Right hindlimb (tissue), 1 donor: Measurements from ENCODE around the gene RETREG1.
"Not testable (repeated sequence)": the region's sequence is repeated elsewhere in the genome, so short reads cannot be mapped to it uniquely, and the experiment has no call there.

Source experiments
- DNase-seq: peaks from one replicate; pipeline ENCODE4 v3.0.0-alpha.2; 2018

Gene RETREG1, protein sequence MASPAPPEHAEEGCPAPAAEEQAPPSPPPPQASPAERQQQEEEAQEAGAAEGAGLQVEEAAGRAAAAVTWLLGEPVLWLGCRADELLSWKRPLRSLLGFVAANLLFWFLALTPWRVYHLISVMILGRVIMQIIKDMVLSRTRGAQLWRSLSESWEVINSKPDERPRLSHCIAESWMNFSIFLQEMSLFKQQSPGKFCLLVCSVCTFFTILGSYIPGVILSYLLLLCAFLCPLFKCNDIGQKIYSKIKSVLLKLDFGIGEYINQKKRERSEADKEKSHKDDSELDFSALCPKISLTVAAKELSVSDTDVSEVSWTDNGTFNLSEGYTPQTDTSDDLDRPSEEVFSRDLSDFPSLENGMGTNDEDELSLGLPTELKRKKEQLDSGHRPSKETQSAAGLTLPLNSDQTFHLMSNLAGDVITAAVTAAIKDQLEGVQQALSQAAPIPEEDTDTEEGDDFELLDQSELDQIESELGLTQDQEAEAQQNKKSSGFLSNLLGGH

DNA sequence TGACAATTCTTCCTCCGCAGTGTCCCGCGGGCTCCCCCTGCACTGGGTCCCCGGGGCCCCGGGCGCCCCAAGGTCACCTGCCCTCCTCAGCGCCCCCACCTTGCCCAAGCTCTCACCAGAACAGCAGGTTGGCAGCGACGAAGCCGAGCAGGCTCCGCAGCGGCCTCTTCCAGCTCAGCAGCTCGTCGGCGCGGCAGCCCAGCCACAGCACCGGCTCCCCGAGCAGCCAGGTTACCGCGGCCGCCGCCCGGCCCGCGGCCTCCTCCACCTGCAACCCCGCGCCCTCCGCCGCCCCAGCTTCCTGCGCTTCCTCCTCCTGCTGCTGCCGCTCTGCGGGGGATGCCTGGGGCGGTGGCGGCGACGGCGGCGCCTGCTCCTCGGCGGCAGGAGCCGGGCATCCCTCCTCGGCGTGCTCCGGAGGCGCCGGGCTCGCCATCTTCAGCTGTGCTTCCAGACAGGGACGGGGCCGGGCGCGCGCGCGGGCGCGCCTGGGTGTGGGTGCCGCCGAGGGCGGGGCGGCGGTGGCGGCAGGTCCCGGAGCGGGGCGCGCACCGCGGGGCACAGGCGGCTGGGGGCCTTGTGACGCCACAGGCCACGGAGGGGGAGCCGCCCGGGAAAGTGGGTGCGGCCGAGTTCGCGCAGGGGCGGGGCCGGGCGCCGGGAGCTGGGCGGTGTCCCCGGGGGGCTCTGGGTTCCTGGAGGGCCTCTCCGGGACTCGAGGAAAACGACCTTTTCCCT lies at the start of gene RETREG1:
TSS of gene RETREG1 (minus strand) at position 462 of the 738 bp plus-strand sequence. CDS start at position 436, 26 bp downstream.
- DNase-seq, result peak; percentile 57

DNA sequence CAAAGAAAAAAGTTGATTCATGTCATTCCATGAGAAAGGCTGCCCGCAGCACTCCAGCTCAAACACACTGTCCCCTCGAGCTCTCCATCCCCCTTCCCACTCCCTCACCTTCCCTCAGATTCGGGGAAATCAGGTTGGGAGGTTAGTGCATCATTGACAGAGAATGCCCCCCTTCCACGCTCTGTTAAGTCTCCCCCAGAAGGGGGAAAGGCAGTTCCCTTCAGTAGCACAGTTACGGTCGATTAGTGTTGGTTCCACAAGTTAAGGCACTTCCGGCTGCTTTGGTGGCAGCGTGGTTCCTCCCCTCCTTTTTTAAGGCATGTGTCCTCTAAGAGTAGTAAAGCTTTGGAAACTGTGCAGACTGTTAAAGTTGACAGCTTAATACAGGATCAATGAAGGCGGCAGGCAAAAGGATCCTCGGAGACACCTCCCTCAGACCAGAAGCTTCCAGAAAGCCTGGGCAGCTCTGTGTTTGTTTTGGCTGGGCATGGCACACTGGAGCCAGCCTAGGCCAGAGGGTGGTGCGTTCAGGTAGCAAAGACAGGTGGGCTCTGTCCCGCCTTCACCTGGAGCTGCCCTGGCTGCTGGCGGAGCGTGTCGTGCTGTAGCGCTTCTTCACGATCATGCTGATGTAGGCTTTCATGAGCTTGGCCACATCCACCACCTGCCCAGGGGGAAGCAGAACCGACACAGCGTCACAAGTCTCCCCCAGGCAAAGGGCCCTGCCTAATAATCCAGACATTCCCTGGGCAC lies 49.5 kb upstream of the RETREG1 start:
- no peak for DNase-seq

DNA sequence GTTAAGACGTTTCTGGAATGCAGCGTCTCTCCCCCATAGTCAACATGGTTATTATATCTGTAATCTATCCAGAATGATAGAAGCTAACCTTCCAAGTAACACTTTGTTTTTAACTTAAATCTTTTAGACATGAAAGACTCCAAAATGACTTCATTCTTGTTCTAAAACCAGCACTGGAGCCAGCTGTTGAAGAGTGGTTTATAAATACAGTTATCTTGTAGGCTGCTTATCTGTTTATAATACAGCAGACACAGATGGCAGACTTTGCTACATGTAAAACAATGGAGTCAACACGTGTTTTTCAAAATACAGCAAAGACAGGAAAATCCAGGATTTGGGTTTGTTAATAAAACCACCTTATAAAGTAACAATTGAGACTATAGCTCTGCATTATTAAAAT lies 48.8 kb upstream of the RETREG1 start:
- no peak for DNase-seq

DNA sequence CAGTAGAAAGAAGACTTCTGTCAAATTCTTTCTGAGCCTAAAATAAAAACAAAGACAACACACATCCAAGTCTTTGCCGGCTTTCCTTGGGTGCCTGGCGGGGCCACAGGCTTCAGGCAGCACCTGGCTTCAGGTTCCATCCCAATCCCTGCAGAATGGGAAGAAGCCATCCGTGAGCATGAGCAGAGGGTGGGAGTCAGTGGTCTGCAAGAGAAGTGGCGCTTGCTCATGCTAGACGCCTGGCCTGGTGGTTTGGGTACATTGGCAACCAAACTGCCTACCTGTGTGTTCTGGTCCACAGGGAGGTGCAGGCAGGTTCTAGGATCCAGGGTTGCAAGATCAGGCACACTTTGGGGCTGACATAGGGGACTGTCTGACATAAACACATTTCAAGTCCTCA lies 47.6 kb upstream of the RETREG1 start:
- DNase-seq, result no peak

DNA sequence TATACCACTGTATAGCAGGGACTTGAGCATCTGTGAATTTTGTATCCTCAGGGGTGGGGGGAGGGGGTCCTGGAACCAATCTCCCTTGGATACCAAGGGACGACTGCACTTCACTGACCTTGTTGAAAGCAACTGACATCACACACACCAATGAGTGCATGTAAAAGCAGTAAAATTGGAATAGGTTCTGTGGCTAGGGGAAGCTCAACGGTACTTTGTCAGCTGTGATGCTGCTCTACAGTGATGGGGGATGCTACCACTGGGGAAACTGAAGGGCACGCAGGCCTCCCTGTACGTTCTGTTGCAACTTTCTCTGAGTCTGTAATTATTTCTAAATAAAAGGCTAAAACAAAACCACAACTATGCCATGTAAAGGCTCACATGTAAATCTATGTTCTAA lies 47.0 kb upstream of the RETREG1 start:
- DNase-seq, result no peak

DNA sequence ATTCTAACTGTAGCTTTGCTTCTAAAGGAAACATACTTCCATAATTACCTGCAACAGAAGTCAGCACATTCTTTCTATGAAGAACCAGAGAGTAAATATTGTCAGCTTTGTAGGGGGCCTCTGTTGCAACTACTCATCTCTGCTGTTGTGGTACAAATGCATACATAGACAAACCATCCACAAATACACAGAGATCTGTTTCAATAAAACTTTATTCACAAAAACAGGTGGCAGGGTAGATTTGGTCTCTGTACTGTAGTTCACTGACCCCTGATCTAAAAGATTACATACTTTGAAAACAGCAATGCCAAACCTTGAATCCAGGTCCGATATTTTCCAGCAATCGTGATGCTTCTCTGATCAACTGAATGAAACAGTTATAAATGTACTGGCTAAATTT lies 44.9 kb upstream of the RETREG1 start:
- DNase-seq, result no peak

DNA sequence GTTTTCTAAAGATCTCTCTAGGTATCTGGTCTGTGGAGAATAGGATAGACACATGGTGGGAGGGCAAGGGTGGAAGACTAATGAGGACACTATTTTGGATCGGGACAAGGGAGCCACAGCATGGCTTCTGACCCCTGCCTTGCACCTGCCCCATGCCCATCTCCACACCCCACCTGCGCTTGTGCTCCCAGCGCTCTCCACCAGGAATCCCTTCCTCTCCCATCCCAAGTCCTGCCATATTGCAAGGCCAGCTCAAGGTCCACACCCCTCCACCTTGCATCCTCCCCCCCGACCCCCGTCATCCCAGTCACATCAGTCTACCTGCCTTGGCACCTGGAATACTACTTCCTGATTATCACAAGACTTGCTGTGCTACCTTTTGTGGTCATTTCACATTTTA lies 44.2 kb upstream of the RETREG1 start:
- no peak for DNase-seq

DNA sequence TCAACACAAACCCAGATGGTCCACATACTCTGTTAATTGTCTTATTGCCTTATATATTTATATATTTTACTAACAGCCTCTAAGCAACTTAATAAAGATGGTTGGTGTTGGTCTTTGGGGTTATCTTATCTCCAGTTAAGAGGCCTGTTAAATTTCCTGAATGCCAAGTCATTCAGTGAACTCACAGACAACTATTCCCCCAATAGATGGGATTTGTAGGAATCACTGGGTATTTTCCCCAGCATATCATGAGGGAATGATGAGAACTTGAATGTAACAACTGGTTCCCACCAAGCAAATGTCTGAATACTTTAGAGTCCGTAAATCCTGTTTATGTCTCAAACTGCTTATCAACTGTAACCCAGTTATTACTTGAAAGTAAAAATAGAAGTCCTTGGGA lies 42.7 kb upstream of the RETREG1 start:
- no peak for DNase-seq

DNA sequence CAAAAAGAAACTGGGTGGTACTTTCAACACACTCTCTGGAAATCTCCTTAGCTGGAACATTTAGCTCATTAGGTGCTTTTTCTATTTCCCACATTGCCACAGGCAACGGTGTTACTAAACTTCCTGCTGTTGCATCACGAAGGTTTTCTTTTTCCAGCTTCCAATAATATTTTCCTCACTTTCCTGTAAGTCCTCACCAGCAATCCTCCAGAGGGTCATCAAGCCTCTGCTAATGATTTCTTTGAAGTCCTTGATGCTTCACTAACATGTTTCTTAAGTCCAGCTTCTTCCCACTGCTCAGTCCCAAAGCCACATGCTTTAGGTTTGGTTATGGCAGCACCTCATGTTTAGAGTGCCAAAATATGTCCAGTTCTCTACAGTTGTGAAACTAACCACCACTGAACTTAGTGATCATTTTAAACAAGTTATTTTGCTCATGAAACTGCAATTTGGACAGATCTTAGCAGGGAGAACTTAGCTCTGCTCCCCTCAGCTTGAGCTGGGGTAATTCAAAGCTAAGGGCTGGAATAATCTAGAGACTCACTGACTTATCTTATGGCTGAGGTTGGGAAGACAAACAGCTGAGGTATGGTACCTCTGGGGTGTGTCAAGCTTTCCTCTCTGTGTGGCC lies 39.9 kb upstream of the RETREG1 start:
- peak; percentile 60 for DNase-seq

DNA sequence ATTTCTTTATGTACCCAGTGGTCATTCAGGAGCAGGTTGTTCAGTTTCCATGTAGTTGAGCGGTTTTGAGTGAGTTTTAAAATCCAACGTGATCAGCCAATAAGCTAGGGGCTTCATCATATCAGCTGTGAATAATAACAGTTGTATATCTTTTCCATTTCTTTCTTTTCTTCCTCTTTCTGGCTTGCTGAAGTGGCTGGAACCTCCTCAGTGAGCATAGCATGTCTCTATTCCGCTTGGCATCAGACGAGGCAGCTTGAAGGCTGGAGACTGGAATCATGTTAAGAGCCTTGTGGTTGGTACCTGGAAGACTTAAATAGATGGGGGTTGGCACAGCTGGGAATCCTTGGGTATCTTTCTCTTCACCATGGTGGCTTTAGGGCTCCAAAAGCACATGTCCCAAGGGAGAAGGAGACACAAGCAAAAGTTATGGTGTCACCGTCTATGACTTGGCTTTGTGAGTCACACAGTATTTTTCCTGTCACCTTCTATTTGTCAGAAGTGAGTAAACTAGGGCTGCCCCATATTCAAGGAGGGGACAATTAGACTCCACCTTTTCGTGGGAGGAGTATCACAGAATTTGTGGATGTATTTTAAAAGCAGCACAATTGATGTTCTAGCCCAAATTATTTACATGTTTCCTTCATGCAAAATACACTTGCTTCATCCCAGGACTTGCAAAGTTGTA lies 38.0 kb upstream of the RETREG1 start:
- DNase-seq, result no peak

DNA sequence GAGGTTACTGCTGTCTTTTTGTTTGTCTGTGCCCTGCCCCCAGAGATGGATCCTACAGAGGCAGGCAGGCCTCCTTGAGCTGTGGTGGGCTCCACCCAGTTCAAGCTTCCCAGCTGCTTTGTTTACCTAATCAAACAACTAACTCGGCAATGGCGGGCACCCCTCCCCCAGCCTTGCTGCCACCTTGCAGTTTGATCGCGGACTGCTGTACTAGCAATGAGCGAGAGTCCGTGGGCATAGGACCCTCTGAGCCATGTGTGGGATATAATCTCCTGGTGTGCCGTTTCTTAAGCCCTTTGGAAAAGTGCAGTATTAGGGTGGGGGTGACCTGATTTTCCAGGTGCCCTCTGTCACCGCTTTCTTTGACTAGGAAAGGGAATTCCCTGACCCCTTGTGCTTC lies 31.9 kb upstream of the RETREG1 start:
- DNase-seq, result not testable (repeated sequence)

DNA sequence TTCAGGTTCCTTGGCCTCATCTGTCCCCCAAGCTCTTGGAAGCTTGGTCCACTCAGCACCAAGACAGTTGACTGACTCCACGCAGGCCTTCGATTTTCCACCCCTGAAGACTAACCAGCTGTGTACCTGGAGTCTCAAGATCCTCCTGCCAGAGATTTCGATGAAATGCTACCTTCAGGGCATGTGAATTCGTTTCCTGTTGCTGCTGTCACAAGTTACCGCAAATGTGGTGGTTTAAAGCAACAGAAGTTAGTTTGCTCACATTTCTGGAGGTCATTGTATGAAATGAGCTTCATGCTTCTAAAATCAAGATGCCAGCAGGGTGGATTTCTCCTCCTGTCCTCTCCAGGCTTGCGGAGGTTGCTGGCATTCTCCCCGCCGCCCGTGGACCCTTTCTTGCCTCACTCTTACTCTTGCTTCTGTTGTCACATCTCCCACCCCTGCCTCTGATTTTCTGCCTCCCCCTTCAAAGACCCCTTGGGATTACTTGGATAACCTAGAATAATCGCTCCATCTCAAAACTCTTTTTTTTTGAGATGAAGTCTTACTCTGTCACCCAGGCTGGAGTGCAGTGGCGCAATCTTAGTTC lies 27.6 kb upstream of the RETREG1 start:
- no peak for DNase-seq

DNA sequence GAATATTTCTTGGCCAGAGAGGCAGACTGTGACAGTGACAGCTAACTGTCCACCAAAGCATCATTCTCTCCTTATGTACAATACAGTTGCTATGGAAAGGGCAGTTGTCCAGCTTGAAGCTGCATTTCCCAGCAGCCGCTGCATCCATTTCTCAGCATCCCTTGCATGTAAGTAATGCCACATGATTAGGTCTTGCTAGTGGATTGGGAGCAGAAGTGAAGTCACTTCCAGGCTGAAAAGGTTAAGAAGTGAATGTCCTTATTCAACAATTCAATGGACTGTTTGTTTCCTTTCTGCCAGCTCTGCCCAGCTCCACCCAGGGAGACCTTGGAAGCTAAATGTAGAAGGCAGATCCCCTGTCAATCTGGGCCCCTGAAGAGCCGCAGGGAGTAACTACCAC lies 26.1 kb upstream of the RETREG1 start:
- no peak for DNase-seq

DNA sequence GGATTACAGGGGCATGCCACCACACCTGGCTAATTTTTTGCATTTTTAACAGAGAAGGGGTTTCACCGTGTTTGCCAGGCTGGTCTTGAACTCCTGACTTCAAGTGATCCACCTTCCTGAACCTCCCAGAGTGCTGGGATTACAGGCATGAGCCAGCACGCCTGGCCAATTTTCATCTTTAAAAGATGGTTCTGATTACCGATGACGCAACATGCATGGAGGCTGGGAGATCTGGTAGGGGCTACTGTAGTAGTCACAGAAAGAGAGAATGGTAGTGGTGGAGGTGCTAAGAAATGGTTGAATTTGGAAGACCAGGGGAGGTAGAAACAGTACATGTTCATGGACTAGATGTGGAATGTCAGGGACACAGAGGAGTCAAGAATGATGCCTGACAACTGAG lies 22.4 kb upstream of the RETREG1 start:
- no peak for DNase-seq

DNA sequence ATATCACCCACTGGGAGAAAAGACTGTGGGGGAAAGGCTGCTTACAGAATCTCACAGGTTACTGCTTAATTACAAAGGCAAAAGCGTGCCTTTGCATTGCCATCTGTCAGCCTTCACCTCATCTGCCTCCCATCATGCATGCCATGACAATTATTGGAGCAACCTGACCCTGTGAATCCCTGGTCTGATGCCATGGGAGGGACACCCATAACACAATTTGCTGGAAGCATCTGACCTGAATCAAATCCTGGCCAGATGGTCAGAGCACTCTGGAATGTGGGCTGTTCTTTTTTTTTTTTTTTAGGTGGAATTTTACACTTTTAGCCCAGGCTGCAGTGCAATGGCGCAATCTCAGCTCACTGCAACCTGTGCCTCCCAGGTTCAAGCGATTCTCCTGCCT lies 11.6 kb upstream of the RETREG1 start:
- no peak for DNase-seq

DNA sequence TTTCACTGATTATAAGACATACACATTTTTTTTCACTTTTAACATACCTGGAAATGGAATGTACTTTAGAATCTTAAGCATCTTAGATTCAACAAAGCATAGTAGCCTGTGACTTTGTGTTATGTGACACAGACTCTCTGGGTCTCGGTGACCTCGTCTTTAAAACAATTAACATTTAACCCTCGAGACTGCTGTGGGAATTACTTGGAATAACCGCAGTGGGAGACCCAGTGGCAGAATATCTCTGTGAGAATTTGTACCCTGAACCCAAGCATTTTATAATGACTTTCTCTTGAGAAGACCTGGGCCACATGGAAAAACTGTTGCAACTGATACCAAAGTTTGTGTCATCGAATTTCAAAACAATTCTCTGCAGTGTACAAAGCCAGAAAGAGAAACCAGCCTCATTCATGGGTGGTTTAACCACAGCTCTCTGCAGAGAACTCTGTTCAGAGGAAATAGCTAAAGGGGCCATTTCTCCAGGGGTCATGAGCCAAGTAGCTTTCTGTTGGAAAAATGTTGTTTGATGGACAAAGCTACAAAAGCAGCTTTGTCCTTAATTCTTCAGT lies 10.0 kb upstream of the RETREG1 start:
- no peak for DNase-seq

DNA sequence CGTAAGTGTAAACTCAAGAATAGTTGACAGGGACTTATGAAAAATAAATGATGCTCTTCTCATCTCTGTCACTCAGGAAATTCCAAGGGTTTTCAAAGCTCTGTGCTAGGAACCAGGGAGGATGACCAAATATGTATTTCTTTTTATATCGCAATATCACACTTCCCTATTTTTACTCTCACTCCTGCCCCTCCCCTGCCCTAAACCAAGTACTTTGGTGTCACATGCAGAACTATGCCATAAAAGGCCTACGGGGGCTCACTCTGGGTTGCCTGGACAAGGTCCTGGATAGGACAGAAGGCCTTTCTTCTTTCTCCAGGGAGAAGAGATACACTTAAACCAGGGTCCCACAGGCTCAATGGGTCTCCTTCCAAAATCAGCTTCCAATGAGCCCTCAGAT lies 8.3 kb upstream of the RETREG1 start:
- no peak for DNase-seq

DNA sequence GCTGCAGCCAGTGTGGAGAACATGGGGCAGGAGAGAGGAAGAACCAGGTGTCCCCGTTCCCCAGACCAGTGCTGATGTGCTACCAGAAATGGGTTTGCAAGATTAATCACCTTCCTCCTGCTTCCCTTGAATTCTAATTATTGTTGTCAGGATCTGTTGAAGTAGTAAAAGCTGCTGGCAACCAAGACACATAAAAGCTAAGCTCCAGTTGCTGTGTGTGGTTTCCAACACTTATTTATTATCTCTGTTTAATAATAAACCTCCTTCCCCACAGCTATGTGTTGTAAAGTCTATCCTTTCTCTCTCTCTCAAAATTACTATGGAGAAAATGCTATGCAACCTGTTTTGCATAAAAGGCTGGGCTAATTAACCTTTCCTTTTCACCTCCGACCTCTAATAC lies 2.3 kb upstream of the RETREG1 start:
- no peak for DNase-seq

DNA sequence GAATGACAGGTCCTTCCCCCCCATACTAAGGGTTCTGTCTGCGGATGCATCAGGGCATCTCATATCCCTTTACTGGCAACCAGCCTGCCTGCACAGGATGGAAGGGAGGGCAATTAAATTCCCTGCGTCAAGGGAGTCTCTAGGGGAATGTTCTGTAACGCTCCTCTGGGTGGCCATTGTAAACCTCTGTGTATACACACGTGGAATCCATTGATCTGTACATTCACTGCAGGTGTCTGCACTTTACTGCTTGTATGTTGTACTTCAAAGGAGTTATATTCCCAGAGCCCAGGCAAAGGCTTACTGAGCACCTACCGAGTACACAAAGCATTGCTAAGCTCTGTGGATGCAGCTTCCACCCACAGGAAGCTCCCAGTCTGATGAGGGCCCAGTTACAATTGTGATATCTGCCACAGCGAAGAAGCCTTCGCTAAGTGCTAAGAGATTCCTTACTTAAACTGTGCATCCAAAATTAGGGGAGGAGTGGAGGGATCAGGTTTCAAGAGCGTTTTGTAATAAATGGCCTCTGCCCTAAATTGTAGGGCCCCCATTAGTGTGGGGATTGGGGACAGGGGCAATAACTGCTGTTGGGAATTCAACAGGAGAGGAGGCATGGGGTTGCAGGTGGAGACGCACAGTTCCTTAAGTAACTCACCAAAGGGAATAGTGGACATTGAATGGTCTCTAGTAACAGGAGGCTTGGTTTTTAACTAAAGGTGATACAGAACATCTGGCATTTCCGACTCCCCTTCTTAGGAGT lies 1.5 kb upstream of the RETREG1 start:
- no peak for DNase-seq

DNA sequence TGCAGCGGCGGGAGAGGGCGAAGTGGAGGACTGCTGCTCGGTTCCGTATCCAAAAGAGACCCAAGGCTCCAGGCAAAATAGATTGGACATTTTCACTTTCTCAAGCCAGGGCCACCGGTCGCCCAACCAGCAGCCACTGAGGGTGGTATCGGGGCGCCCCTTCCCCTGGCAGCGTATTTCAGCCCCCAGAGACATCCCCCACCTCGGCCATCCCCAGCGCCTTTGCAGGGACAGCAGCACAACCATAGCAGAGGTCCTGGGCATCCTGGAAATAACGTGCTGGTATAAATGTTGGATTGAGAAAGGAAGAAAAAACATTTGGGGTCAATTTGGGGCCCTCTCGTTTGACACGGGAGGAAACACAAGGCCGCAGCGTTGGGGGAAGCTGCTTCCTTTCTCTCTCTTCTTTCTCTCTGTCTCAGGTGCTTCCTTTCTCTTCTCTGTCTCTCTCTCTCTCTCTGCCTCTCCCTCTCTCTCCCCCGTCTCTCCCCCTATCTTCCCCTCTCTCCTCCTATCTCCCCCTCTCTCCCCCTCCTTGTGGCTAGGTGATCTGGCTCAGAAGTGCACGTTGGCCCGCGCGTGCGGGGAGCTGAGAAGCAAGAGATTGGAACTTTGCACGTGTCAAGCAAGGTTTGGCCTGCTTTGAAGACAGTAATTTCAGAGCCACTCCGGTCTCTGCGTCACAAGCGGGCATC lies 624 bp upstream of the RETREG1 start:
- DNase-seq, result no peak
